ENCODE measurements around the gene MEAK7.

The MEAK7 gene

DNA sequence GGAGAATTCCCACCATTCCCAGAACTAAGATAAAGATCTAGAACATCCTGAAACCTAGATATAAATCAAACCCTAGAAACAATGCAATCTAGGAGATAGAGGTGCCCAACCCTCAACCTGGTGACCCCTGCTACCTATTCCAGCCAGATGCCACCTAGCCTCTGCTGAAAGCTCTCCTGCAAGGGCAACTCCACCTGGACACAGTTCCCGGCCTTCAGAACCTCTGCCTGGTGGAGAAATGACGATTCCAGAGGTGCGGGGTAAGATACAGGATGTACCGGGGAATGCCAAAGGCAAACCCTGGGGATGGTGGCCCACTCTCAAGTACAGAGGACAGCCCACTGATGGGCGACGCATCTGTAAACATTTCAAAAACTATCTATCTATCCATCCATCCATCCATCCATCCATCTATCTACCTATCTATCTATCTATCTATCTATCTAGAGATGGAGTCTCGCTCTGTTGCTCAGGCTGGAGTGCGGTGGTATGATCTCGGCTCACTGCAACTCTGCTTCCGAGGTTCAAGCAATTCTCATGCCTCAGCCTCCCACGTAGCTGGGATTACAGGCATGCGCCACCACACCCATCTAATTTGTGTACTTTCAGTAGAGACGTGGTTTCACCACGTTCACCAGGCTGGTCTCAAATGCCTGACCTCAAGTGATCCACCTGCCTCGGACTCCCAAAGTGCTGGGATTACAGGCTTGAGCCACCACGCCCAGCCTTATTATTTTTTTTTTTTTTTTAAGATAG is 19.0 kb downstream of the MEAK7 start:
- no peak for DNase-seq

DNA sequence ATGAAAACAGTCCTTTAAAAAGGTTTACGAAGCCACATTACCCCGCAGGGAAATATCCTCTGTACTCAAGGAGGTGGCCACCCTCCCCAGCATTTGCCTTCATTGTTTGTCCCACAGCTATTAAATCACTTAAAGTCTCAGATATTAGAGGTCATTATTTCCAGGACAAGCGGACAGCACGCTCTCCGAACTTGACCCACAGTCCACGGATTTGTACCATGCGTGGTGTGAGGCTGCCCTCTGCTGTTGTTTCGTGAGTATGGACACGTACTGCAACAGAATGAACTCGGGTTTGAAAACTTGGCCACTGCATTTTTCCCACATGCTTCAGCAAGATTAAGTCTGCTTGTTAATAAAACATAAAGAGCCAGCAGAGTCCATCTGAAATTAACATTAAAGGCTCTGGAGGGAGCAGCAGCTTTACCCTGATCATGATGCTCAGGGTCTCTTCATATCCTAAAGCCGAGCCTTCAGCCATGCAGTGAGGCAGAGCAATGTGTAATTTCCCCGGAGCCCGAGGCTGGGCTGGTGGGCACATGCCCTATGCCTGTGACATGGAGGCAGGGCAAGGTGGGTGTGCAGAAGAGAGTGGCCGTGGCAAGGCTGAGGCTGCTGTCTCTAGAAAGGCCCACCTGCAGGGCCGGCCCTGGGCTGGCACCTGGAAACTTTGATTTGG is 19.7 kb downstream of the MEAK7 start:
- peak; percentile 34 for DNase-seq

DNA sequence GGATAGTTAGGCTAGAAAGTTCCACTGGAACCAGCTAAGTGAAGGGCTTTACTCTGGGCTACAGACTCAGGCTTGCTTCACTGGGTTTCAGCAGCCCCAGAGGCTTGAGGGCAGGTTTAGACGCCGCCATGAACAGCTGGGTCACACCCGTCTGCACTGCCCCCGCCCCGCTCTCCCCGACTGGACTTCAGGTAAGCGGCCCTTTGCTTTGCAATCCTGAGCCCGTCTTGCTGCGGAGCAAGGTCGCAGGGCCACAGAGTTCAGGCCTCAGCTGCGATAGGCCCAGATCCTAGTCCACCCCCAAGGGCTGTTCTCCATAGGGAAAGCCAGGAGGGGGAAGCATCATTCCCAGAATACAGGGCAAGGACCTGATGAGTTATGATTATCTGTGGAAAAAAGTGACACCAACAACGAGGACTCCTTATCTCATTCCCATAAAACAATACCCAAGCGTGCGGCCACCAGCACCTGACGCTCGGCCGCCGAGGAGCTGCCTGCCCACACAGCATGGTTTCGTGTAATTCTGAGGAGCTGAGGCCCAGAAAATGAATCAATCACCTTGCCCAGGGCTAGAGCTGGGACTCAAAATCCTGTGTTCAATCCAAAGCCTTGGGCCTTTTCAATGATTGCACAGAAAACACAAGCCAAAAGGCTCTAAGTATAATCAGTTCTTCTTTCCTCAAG is 20.4 kb downstream of the MEAK7 start:
- DNase-seq = no peak

DNA sequence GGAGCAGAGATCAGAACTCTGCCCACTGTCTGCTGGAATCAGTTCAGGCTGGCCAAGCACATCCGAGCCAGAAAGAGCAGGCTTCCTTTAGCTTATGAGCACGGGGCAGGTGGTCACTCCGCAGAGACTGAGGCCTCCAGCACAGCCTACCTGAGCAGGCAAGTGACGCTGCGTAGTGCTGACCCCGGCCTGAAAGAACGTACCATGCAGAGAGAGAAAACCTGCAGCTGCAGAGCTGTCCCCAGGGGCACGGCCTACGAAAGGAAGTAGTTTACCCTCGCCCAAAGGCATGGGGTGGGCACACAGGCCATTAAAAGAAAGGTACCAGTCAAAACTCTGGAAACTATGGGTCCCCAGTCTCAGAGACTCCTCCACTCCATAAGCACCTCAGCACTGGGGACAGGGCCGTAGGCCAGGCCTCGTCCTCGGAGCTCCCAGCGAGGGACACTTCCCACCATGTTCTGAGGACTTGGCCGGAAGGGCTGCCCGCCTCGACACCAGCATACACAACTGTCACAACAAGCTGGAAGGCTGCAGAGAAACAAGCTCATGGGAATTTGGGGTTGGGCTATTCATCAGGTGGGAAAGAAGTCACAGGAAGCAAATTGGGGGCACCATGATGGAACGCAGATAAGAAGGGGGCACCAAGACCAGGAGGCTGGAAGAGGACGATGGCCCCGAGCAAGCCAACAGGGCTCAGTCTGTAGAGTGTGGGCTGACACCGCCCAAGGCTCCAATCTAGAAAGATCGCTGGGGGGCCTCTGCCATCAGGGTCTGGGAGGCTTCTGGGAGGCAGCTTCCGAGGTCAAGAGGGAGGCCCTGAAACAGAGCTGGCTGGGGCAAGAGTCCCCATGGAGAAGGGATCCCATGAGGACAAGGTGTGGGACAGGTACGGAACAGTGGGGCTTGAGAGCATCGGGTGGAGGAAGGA is 21.2 kb downstream of the MEAK7 start:
- no peak for DNase-seq

DNA sequence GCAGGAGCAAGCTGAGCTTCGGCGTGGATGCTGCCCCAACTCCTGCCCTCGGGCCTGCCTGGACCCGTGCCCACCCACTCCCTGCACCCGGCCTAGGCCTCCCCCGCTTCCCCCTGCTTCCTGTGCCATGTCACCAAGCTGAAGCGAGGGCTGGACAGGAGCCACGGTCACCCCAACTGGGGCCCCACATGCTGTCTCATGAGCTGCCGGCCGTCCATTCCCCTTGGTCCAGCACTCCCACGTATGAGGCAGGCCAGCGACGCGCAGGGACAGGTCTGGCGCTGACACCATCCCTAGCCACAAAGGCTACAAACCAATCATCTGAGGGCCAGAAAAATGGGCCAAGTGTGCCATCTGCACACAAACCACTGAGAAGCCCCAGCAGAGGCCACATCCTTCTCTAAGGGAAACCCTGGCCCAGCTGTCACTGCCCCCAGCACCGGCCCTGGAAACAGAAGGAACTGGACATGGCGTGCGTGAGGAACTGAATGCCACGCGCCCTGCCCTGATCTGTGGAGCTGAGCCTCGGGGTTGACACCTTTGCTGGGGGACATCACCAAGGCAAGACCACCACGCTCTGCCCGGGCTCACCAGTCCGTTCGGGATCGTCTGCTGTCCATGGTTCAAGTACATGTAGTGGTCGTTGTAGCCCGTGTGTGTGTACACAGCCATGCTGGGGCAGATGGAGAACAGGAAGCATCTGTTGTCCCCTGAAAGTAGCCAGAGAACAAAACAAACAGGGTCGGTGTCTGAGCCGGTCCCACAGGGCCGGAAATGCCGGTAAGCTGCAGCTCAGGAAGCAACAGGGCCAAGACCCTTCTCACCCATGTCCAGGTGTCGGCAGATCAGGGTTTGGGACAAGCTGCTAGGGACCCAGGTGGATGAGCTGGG is 22.2 kb downstream of the MEAK7 start:
- DNase-seq = no peak

DNA sequence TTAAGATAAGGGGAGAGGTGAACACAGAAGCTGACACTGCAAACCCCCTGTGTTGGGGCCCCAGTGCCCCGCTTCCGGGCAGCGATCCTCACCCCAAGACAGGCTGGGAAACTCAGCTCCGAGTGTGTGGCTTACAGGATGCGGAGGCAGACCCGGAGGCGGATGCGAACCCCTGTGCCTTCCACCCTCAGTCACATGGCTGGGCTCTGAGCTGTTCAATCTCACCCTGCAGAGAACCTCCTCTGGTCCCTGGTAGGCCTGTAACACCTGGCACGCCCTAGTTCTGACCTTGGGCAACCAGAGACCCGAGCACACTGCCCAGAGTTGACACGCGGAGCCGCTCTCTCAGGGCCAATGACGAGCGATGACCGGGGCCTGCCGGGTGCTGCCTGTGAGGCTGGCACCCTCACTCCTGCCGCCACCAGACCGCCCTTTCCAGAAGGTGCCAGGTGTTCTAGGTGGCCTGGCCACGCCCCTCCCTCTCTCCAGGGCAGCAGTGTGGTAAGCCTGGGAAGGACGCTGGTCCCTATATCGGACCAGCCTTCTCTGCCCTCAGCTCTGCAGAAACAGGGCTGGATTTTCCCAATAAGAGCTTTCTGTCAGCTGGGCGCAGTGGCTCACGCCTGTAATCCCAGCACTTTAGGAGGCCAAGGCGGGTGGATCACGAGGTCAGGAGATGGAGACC is 23.3 kb downstream of the MEAK7 start:
- no peak for DNase-seq

DNA sequence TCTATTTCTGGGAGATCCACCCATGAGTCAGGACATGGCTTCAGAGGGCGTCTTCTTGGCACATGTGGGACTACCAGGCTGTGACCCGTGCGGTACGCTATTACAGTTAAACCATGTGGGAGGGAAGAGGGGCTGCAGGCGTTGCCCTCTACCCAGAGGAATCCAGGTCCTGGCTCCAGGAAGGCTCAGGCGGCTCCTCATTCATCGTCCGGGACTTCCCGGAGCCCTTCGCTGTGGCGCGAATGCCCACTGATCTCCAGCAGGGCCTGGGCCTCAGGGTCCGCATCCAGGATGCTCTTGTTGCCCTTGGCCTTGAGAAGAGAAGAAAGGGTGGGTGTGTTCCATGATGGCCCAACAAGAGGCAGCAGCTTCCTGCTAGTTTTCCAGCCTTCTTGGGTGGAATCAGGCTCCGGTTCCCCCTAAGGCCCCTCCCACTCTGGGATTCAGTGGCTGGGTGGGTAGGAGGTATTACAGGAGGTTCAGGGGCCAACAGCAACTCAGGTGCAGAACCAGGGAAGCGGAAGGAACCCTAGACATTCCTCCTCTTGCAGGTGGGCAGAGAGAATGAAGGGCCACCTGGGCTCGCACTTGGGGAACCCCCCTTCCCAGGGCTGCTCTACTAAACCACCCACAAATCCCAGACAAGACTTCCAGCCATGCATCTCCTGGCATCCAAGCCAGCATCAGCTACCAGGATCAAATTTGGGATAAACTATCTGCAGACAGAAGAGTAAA is 24.6 kb downstream of the MEAK7 start:
- DNase-seq = no peak

DNA sequence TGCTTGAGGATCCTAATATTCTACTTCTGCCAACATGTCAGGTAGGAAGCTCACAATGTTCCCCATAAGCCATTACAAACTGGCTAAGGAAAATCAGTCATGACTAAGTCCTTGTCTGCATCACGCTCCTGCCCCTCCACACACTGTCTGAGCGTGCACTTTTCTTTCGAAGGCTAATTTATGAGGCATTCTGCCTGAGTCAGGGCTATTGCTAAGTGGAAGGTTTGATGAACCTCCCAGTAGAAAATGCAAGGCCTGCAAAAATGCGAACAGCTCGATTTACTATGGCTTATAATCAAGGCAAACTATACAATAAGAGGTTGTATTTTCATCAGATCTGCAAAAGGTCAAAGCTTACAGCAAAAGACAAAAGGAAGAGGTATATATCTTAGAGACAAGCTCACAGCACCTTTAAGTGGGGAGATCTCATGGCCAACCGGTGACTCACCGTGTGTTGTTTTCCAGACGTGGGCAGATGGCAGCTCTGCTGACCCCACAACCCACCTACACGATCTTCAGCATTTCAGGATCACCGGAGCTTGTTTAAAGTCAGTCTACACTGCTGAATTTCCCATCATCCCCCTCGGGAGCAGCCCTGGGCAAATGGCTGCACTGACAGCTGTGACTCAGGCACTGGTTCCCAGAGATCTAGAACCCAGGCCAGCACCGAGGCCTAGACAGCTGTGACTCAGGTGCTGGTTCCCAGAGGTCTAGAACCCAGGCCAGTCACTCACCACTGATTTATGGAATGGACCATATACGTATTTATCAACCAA is 26.1 kb downstream of the MEAK7 start:
- no peak for DNase-seq

DNA sequence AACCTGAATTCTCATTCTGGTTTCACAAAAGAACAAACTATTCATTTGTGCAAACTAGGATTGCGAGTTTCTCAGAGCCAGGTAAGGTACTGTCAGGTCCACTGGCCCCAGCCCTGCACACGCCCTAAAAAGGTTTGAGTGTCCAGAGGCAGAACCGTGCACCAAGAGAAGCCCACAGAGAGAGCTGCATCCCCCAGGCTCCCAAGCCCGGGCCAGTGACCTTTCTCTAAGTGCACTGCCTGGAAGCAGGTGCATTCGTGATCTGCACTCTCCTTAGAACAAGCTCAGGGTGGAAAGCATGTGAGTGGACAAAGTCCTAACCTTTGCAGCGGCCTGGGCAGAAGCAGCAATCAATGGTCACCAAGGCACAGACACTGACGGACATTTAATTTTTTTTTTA is 26.8 kb downstream of the MEAK7 start:
- DNase-seq = no peak

DNA sequence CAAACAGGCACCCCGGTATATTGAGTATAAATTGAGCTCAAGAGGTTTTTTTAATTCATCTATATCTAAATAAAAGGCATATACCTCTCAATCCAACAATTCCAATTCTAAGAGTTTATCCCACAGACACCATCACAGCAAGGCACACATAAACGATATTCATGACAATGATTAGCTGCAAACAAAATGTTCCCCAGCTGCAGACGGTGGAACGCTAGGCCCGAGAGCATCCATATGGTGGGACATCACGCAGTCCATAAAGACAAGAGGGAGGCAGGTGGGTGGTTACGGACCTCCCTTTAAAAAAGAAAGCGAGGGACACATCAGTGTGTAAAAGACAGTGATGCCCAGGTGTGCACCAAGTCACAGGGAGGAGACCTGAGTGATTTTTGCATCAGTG is 28.1 kb downstream of the MEAK7 start:
- DNase-seq = no peak

DNA sequence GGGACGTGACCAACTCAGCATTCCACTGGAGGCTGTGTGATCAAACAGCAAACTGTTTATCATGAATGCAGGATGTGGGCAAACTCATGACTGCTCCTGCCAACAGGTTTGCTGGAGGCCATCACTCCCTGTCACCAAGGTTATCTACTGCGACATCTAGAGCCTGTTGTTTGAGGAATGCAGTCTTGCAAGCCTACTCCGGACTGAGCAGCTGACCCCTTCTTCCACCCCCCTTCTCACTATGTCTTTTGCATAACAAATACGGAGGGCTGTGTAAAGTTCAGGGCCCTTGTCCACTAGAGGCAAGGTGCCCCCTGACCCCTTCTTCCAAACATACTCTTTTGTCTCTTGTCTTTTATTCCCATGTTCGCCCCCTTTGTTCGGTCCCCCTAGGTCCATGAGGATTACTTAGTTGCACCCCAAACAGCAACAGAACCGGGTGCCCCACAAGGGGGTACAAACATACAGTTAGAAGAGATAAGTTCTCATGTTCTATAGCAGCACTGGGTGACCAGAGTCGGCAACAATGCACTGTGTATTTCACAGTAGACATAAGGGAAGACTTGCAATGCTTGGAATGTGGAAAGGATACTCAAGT is 28.7 kb downstream of the MEAK7 start:
- DNase-seq = no peak

DNA sequence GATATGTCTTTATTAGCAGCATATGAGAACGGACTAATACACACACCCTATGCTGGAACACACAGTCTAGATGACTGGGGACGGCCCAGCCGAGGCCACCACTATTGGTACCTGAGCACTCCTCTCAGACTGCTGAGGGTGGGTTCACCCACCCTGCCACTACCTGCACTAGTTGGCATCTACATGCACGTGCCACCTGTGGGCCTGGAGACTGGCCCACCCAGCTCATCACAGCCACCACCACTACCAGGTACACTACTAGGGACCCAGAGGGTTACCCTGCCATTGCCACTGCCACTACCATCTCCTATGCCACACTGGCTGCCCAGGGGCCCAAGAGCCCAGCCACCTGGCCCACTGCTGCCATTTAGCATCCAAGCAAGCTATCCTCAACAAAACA is 32.5 kb downstream of the MEAK7 start:
- no peak for DNase-seq

DNA sequence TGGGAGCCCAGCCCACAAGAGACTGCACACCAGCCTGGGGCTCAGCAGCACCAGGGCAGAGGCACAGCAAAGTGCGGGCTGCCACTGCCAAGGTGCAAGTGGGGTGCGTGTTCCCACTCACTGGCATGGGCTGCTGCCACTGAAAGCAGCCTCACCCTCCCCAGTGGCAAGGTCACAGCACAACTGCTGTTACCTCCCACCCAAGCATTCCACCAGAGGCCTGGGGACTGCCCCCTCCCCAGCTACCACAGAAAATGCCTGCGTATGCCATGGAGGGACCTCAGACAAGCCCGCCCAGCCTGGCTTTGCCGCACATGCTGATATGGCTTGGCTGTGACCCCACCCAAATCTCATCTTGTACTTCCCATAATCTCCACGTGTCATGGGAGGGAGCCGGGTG is 33.1 kb downstream of the MEAK7 start:
- DNase-seq = no peak

DNA sequence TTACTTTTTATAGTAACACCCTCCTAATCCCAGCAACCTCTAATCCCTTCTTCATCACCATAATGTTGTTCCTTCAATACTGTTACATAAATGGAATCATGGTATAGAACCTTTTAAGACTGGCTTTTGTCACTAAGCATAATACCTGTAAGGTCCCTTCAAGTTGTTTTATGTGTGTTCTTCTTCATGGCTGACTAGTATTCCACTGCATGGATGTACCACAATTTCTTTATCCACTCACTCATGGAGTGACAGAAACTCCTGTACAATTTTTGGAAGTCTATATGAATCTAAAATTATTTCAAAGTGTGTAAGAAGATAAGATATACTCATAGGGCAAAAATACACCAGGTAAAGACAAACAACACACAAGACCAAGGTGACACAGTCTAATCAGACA is 36.8 kb downstream of the MEAK7 start:
- DNase-seq = no peak

DNA sequence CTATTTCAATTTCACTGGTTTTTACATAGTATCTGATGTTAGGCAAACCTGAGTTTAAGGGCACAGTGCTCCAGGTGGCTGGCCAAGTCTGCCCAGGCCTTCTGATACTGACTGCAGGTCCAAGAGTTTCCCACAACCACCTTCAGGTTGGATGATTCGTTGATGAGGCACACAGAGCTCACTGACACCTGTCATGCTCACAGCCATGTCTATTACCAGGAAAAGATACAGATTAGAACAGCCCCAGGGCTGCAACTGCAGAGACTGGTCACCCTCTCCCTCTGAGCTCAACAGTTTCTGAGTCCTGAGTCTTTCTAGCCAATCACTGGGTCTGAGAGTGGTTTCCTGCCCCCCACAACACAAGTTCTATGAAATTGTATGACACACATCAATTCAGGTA is 37.2 kb downstream of the MEAK7 start:
- no peak for DNase-seq

DNA sequence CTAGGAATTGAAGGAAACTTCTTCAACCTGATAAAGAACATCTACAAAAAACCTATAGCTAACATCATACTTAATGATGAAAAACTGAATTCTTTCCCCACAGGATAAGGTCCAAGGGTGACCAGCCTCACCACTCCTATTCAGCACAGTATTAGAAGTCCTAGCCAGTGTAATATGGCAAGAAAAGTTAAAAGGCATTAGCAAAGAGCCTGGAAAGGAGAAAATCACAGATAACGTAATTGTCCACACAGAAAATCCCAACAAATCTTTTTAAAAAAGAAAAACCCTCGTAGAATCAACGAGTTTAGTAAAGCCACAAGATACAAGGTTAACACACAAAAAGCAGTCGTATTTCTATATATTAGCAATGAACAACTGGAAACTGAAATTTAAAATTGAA is 37.8 kb downstream of the MEAK7 start:
- DNase-seq = no peak

DNA sequence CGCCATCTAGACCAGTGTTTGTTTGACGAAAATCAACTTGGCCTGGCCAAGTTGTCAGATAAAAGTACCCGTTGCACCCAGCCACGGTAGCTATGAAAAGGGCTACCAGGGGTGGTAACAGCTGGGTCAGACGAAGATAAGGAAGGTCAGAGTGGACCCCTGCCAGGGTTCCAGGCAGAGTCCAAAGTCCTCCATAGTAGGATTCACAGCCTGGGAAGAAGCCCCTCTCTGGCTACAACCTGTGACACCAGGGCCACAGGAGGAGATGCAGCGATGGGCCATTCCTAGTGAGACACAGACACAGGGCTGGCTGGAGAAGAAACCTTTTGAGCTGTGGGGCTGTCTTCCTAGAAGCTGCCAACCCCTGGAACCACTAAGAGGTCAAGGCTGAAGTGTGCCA is 39.3 kb downstream of the MEAK7 start:
- DNase-seq = no peak

DNA sequence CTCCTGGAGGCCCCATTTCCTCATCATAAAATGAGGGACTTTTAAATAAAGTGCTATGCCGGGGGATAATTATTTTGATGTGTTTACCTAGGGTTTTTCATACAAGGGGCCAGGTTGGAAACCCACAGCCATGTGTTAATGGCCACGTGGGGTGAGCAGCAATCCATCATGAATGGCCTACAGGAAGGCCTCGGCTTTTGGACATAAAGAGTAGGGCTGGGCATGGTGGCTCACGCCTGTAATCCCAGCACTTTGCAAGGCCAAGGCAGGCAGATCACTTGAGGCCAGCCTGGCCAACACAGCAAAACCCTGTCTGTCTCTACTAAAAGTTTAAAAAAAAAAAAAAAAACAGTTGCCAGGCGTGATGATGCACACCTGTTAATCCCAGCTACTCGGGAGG is 40.3 kb downstream of the MEAK7 start:
- no peak for DNase-seq

DNA sequence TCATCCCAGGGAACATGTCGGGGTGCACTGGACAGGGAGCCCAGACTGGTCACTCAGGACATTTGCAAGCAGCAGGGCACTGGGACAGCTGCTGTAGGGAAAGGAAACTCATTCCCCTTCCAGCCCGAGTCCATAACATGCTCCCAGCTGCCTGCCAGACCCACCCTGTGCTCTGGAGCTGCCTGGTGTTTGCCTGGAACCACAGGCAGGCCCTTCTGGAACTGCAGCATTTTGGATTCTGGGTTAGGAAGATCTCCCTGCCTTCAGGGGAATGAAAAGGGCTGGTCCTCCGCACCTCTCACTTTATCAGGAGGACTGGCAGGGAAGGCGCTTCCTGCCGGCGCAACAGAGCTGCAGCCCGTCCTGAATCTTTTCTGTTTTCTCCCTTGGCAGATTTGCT is 41.2 kb downstream of the MEAK7 start:
- DNase-seq = no peak

Data from NCI-H2171 treated with DMSO at 0.1 percent for 48 hours (cell line).